ENCODE data around the gene TUT4. TPM values are rescaled to one million over a fixed set of nuclear protein-coding genes. Genes with fewer than 3 reads are reported as not detected.

The TUT4 gene
- polyA plus RNA-seq, 1 donor from 2014 or later, result 84.1 TPM

DNA sequence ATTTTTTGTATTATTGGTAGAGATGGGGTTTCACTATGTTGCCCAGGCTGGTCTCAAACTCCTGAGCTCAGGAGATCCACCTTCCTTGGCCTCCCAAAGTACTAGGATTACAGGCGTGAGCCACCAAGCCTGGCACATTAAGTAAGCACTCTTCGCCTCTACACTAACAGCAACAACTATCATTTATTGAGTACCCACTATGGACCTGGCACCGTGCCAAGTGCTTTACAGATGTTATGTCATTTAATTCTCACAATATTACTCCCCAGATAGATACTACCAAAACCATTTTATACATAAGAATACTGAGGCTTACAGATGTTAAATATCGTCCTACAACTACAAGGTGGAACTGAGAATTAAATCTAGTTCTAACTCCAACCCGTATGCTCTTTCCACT lies 50.1 kb downstream of the TUT4 start:
- H2AFZ ChIP-seq (ENCODE audit: low read depth, low read length), result no peak overlapping the region
- TF ChIP-seq TAF1 (IDR thresholded peaks at IDR 0.05; ENCODE audit: low read depth), result no peak
- TF ChIP-seq, protein P1, sequence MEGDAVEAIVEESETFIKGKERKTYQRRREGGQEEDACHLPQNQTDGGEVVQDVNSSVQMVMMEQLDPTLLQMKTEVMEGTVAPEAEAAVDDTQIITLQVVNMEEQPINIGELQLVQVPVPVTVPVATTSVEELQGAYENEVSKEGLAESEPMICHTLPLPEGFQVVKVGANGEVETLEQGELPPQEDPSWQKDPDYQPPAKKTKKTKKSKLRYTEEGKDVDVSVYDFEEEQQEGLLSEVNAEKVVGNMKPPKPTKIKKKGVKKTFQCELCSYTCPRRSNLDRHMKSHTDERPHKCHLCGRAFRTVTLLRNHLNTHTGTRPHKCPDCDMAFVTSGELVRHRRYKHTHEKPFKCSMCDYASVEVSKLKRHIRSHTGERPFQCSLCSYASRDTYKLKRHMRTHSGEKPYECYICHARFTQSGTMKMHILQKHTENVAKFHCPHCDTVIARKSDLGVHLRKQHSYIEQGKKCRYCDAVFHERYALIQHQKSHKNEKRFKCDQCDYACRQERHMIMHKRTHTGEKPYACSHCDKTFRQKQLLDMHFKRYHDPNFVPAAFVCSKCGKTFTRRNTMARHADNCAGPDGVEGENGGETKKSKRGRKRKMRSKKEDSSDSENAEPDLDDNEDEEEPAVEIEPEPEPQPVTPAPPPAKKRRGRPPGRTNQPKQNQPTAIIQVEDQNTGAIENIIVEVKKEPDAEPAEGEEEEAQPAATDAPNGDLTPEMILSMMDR (IDR thresholded peaks at IDR 0.05; ENCODE audit: poor library complexity, severe bottlenecking), result no peak
- no peak for TF ChIP-seq RAD21 (conservative IDR thresholded peaks at IDR 0.05)
- TF ChIP-seq MXI1 (conservative IDR thresholded peaks at IDR 0.05; ENCODE audit: poor library complexity, severe bottlenecking), result no peak
- TF ChIP-seq POLR2AphosphoS5 (IDR thresholded peaks at IDR 0.05), result no peak
- TF ChIP-seq EZH2 (IDR thresholded peaks at IDR 0.05; ENCODE audit: borderline replicate concordance, insufficient read depth, low read length, poor library complexity, severe bottlenecking), result no peak
- TF ChIP-seq EP300 (conservative IDR thresholded peaks at IDR 0.05; ENCODE audit: poor library complexity, severe bottlenecking), result no peak
- TF ChIP-seq, protein P2, sequence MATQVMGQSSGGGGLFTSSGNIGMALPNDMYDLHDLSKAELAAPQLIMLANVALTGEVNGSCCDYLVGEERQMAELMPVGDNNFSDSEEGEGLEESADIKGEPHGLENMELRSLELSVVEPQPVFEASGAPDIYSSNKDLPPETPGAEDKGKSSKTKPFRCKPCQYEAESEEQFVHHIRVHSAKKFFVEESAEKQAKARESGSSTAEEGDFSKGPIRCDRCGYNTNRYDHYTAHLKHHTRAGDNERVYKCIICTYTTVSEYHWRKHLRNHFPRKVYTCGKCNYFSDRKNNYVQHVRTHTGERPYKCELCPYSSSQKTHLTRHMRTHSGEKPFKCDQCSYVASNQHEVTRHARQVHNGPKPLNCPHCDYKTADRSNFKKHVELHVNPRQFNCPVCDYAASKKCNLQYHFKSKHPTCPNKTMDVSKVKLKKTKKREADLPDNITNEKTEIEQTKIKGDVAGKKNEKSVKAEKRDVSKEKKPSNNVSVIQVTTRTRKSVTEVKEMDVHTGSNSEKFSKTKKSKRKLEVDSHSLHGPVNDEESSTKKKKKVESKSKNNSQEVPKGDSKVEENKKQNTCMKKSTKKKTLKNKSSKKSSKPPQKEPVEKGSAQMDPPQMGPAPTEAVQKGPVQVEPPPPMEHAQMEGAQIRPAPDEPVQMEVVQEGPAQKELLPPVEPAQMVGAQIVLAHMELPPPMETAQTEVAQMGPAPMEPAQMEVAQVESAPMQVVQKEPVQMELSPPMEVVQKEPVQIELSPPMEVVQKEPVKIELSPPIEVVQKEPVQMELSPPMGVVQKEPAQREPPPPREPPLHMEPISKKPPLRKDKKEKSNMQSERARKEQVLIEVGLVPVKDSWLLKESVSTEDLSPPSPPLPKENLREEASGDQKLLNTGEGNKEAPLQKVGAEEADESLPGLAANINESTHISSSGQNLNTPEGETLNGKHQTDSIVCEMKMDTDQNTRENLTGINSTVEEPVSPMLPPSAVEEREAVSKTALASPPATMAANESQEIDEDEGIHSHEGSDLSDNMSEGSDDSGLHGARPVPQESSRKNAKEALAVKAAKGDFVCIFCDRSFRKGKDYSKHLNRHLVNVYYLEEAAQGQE (IDR thresholded peaks at IDR 0.05; ENCODE audit: borderline replicate concordance), result no peak
- no peaks in the 10 kb centered on the region for H3K36me3 ChIP-seq (ENCODE audit: insufficient read depth, low read length)

DNA sequence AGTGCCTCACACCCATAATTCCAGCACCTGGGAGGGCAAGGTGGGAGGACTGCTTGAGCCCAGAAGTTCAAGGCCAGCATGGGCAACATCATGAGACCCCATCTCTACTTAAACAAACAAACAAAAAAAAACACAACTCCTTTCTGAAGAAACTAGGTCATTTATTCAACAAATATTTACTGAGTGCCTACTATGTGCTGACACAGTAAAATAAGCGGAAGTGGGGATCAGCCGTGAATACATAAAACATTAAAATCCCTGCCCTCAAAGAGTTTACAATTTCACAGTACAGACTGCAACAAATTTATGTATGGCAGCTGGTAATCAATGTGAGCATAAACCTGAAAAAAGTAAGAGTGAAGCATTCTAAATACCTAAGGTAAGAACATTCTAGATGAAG lies 65.3 kb downstream of the TUT4 start:
- Histone ChIP-seq H3K9me2 (ENCODE audit: insufficient read depth, low read length) (no peaks in the 10 kb centered on the region), H3K36me3 (ENCODE audit: insufficient read depth, low read length) (no peaks in the 10 kb centered on the region), H3K4me2 (ENCODE audit: low read length) (no peak overlapping the region), H3K4me3 (ENCODE audit: low read length) (no peak overlapping the region), H3K79me2 (replicated peaks; ENCODE audit: insufficient read depth, low read length) (no peaks in the 10 kb centered on the region), H3F3A (ENCODE audit: insufficient read depth, low read length, poor library complexity, severe bottlenecking) (no peaks in the 10 kb centered on the region), H2AFZ (ENCODE audit: low read depth, low read length) (no peak overlapping the region), H3K27ac (ENCODE audit: low read length) (no peak overlapping the region), H4K20me1 (ENCODE audit: insufficient read depth) (no peaks in the 10 kb centered on the region), H3K9ac (ENCODE audit: low read length) (no peak overlapping the region), H3K27me3 (ENCODE audit: insufficient read depth, low read depth, low read length) (no peaks in the 10 kb centered on the region), H3K9me3 (ENCODE audit: low read length) (no peaks in the 10 kb centered on the region)
- TF ChIP-seq MXI1 (conservative IDR thresholded peaks at IDR 0.05; ENCODE audit: poor library complexity, severe bottlenecking) (no peak), EP300 (conservative IDR thresholded peaks at IDR 0.05; ENCODE audit: poor library complexity, severe bottlenecking) (no peak), POLR2AphosphoS5 (IDR thresholded peaks at IDR 0.05) (no peak)
- TF ChIP-seq, protein P1 (IDR thresholded peaks at IDR 0.05; ENCODE audit: poor library complexity, severe bottlenecking), result no peak

More for the DNA sequence above, 50.1 kb downstream of the TUT4 start:
- H3K79me2 ChIP-seq (replicated peaks; ENCODE audit: insufficient read depth, low read length), result no peaks in the 10 kb centered on the region
- no peak overlapping the region for H3K9ac ChIP-seq (ENCODE audit: low read length)
- no peaks in the 10 kb centered on the region for H3K9me2 ChIP-seq (ENCODE audit: insufficient read depth, low read length)
- no peaks in the 10 kb centered on the region for H3F3A ChIP-seq (ENCODE audit: insufficient read depth, low read length, poor library complexity, severe bottlenecking)
- H3K27ac ChIP-seq (ENCODE audit: low read length), result no peak overlapping the region
- no peaks in the 10 kb centered on the region for H3K9me3 ChIP-seq (ENCODE audit: low read length)
- no peak overlapping the region for H3K4me3 ChIP-seq (ENCODE audit: low read length)
- H3K4me2 ChIP-seq (ENCODE audit: low read length), result no peak overlapping the region
- no peaks in the 10 kb centered on the region for H4K20me1 ChIP-seq (ENCODE audit: insufficient read depth)
- no peaks in the 10 kb centered on the region for H3K27me3 ChIP-seq (ENCODE audit: insufficient read depth, low read depth, low read length)
